ENCODE data around the gene WWC1. TPM values are rescaled to one million over a fixed set of nuclear protein-coding genes. Genes with fewer than 3 reads are reported as not detected.

WWC1 gene
- total and polyA plus RNA-seq, 9 of the 15 experiments (the other 6 are each of a cell fraction or from before 2014, with no cell fraction given): under 0.01 to 0.54 (median 0.42) TPM; not detected in 6

DNA sequence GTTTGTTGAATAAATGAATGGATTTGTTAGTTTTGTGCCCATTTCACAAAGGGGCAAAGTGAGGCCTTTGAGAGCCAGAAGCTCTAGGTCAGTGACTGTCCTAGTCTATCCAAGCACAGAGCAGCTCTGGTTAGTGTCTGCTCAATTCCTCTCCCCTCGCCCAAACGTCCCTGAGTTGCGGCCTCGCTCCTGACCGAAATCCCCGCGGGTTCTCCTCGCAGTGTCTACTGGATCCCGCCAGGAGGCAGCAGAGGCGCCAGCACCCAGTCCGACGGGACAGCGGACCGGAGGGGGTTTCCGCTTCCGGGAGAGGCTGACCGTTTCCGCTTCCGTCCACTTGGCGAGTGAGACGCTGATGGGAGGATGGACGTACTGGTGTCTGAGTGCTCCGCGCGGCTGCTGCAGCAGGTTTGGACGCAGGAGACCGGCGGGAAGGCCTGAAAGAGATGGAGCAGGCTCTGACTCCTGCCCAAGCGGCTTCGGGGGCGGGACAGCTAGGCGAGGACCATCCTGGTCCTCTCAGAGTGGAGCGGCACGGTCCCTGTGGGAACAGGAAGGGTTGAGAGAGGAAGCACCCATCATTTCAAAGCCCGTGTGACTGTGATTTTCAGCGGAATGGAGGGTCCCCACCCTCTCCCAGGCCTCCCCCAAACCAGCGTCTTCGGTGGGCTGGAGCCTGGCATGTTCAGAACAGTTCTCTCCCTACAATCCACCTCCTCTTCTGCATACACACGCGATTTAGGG lies 194.9 kb downstream of the WWC1 start, which contains the start of gene RARS1 (continued):
- TF ChIP-seq, protein P1, sequence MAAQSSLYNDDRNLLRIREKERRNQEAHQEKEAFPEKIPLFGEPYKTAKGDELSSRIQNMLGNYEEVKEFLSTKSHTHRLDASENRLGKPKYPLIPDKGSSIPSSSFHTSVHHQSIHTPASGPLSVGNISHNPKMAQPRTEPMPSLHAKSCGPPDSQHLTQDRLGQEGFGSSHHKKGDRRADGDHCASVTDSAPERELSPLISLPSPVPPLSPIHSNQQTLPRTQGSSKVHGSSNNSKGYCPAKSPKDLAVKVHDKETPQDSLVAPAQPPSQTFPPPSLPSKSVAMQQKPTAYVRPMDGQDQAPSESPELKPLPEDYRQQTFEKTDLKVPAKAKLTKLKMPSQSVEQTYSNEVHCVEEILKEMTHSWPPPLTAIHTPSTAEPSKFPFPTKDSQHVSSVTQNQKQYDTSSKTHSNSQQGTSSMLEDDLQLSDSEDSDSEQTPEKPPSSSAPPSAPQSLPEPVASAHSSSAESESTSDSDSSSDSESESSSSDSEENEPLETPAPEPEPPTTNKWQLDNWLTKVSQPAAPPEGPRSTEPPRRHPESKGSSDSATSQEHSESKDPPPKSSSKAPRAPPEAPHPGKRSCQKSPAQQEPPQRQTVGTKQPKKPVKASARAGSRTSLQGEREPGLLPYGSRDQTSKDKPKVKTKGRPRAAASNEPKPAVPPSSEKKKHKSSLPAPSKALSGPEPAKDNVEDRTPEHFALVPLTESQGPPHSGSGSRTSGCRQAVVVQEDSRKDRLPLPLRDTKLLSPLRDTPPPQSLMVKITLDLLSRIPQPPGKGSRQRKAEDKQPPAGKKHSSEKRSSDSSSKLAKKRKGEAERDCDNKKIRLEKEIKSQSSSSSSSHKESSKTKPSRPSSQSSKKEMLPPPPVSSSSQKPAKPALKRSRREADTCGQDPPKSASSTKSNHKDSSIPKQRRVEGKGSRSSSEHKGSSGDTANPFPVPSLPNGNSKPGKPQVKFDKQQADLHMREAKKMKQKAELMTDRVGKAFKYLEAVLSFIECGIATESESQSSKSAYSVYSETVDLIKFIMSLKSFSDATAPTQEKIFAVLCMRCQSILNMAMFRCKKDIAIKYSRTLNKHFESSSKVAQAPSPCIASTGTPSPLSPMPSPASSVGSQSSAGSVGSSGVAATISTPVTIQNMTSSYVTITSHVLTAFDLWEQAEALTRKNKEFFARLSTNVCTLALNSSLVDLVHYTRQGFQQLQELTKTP (IDR thresholded peaks at IDR 0.05; ENCODE audit: low read depth in 1 of 2, partially characterized antibody in 2 of 2): no peak
- TF ChIP-seq MEIS2 (IDR thresholded peaks at IDR 0.05; ENCODE audit: partially characterized antibody) (peak; percentile 56), HNRNPL (IDR thresholded peaks at IDR 0.05; ENCODE audit: low read depth, low read length) (no peak), TAF1 (IDR thresholded peaks at IDR 0.05; ENCODE audit: control insufficient read depth, extremely low read depth, insufficient read depth, low read length, severe bottlenecking) (peak; percentile 81), KLF6 (CRISPR knock-in tag; IDR thresholded peaks at IDR 0.05; ENCODE audit: borderline replicate concordance) (no peak), TEAD2 (tag; IDR thresholded peaks at IDR 0.05) (no peak), ATF7 (IDR thresholded peaks at IDR 0.05) (peak; percentile 60; the same call in 1 of the 2 replicates), KLF16 (IDR thresholded peaks at IDR 0.05) (no peak), NFXL1 (CRISPR knock-in tag; IDR thresholded peaks at IDR 0.05) (no peak), ZNF778 (CRISPR knock-in tag; IDR thresholded peaks at IDR 0.05) (no peak), TRIM28 (IDR thresholded peaks at IDR 0.05) (no peak), TCF7L2 (IDR thresholded peaks at IDR 0.05; ENCODE audit: low read depth, low read length) (no peak), TAF9B (IDR thresholded peaks at IDR 0.05; ENCODE audit: partially characterized antibody) (peak; percentile 77), KLF13 (tag; IDR thresholded peaks at IDR 0.05; ENCODE audit: borderline replicate concordance, low read depth) (no peak), FUS (optimal IDR thresholded peaks at IDR 0.05; ENCODE audit: low read depth, low read length) (no peak), POLR2H (tag; IDR thresholded peaks at IDR 0.05; ENCODE audit: low read depth) (peak; percentile 69), ZNF830 (CRISPR knock-in tag; IDR thresholded peaks at IDR 0.05) (no peak), SMC3 (conservative IDR thresholded peaks at IDR 0.05; ENCODE audit: insufficient read depth, low read depth, low read length) (peak; percentile 68; the same call in 1 of the 2 replicates), STAG1 (CRISPR knock-in tag; IDR thresholded peaks at IDR 0.05; ENCODE audit: borderline replicate concordance) (no peak), POLR3G (IDR thresholded peaks at IDR 0.05; ENCODE audit: extremely low read depth, insufficient read length, insufficient replicate concordance) (no peak), LEF1 (IDR thresholded peaks at IDR 0.05) (no peak), KAT7 (CRISPR knock-in tag; IDR thresholded peaks at IDR 0.05; ENCODE audit: borderline replicate concordance) (no peak; the same call in 1 of the 2 replicates), NFIX (CRISPR knock-in tag; IDR thresholded peaks at IDR 0.05; ENCODE audit: low read depth) (no peak), XRCC4 (IDR thresholded peaks at IDR 0.05; ENCODE audit: extremely low read depth, insufficient read depth, insufficient read length) (no peak)
- TF ChIP-seq, protein P2, sequence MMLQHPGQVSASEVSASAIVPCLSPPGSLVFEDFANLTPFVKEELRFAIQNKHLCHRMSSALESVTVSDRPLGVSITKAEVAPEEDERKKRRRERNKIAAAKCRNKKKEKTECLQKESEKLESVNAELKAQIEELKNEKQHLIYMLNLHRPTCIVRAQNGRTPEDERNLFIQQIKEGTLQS (IDR thresholded peaks at IDR 0.05): no peak
- TF ChIP-seq, protein P2 (CRISPR knock-in tag; conservative IDR thresholded peaks at IDR 0.05): no peak

All from K562 (cell line).